T-helper 22 cell (primary cell): ENCODE results near the gene TRAF2.

Experiments
- DNase-seq: peaks from one replicate; pipeline ENCODE4 v3.0.0-alpha.2; 2020; ENCODE audit warnings: low read depth

The TRAF2 gene

GRCh38 chr9:136962163-136962562 lies 75.8 kb downstream of the TRAF2 start:
- DNase-seq = no peak

- no peak for DNase-seq
Observed at GRCh38 chr9:136962701-136963248, 76.5 kb downstream of the TRAF2 start.

GRCh38 chr9:136963341-136963740 lies 77.0 kb downstream of the TRAF2 start:
- DNase-seq = no peak

- no peak for DNase-seq
Observed at GRCh38 chr9:136963751-136964150, 77.4 kb downstream of the TRAF2 start.

GRCh38 chr9:136964171-136964689 lies 77.9 kb downstream of the TRAF2 start:
- DNase-seq = no peak

- DNase-seq = no peak
Observed at GRCh38 chr9:136964833-136965422, 78.6 kb downstream of the TRAF2 start.

GRCh38 chr9:136965771-136966484 lies 79.6 kb downstream of the TRAF2 start:
- no peak for DNase-seq

- DNase-seq = no peak
Observed at GRCh38 chr9:136968333-136969127, 82.2 kb downstream of the TRAF2 start.

- DNase-seq = no peak
Observed at GRCh38 chr9:136969150-136969549, 82.8 kb downstream of the TRAF2 start.

- no peak for DNase-seq
Observed at GRCh38 chr9:136969774-136970173, 83.5 kb downstream of the TRAF2 start.

- DNase-seq = no peak
Observed at GRCh38 chr9:136970361-136970760, 84.0 kb downstream of the TRAF2 start.

GRCh38 chr9:136971746-136972145 lies 85.4 kb downstream of the TRAF2 start:
- no peak for DNase-seq

GRCh38 chr9:136972335-136972734 lies 86.0 kb downstream of the TRAF2 start:
- DNase-seq = no peak

GRCh38 chr9:136972743-136973142 lies 86.4 kb downstream of the TRAF2 start:
- no peak for DNase-seq

- no peak for DNase-seq
Observed at GRCh38 chr9:136973618-136974617, 87.6 kb downstream of the TRAF2 start.

GRCh38 chr9:136974817-136975535 lies 88.7 kb downstream of the TRAF2 start:
- no peak for DNase-seq

- no peak for DNase-seq
Observed at GRCh38 chr9:136975644-136976043, 89.3 kb downstream of the TRAF2 start.
